Nephron progenitor cell (in vitro differentiated cells): Measurements from ENCODE around the gene SCAF1.
"Not testable (repeated sequence)": the region's sequence is repeated elsewhere in the genome, so short reads cannot be mapped to it uniquely, and the experiment has no call there.

ENCODE experiments used
- DNase-seq: peaks from one replicate; pipeline ENCODE4 v3.0.0; 2021
- H3K27ac Mint-ChIP-seq: 2 replicates; pipeline ENCODE4 v1.8.0; 2021; ENCODE audit warnings: mild to moderate bottlenecking, moderate library complexity, mixed read lengths
- H3K27me3 Mint-ChIP-seq: 2 replicates; pipeline ENCODE4 v1.8.0; 2021; ENCODE audit warnings: mild to moderate bottlenecking, low read depth, mixed read lengths; ENCODE audit not compliant: poor library complexity
- H3K36me3 Mint-ChIP-seq: 2 replicates; pipeline ENCODE4 v1.8.0; 2021; ENCODE audit warnings: low read depth, mixed read lengths
- H3K4me1 Mint-ChIP-seq: 2 replicates; pipeline ENCODE4 v1.8.0; 2021; ENCODE audit warnings: mixed read lengths
- H3K4me3 Mint-ChIP-seq: 2 replicates; pipeline ENCODE4 v1.8.0; 2021; ENCODE audit warnings: mild to moderate bottlenecking, moderate library complexity, mixed read lengths
- H3K9me3 Mint-ChIP-seq: 2 replicates; pipeline ENCODE4 v1.8.0; 2021; ENCODE audit warnings: mild to moderate bottlenecking, moderate library complexity, mixed read lengths
- CTCF ChIP-seq: fragments of 200-600 bp; sonication (generic); IDR thresholded peaks from 2 replicates; pipeline ENCODE4 v1.5.0; 2021; ENCODE audit warnings: antibody characterized with exemption

The SCAF1 gene

GRCh38 chr19:49632576-49632975 lies 9.4 kb upstream of the SCAF1 start:
- no peaks in the 10 kb centered on the region for H3K9me3 Mint-ChIP-seq
- H3K36me3 Mint-ChIP-seq = peaks cover 18% of the 10 kb centered on the region
- H3K4me1 Mint-ChIP-seq = peaks cover 36% of the 10 kb centered on the region
- TF ChIP-seq CTCF = no peak
- DNase-seq = no peak
- peaks cover 3% of the 10 kb centered on the region for H3K27me3 Mint-ChIP-seq
- H3K4me3 Mint-ChIP-seq = no peak overlapping the region
- H3K27ac Mint-ChIP-seq = no peak overlapping the region

- DNase-seq, H3K4me3 Mint-ChIP-seq, H3K27me3 Mint-ChIP-seq, H3K9me3 Mint-ChIP-seq: not testable (repeated sequence)
- H3K27ac Mint-ChIP-seq = peak overlapping the region; percentile 74
- peaks cover 11% of the 10 kb centered on the region for H3K36me3 Mint-ChIP-seq
- peaks cover 43% of the 10 kb centered on the region for H3K4me1 Mint-ChIP-seq
Observed at GRCh38 chr19:49633273-49633672, 8.7 kb upstream of the SCAF1 start.

GRCh38 chr19:49635530-49636232 lies 6.3 kb upstream of the SCAF1 start:
- Mint-ChIP-seq H3K4me1 (peaks cover 60% of the 10 kb centered on the region), H3K4me3 (no peak overlapping the region), H3K27ac (peak overlapping the region; percentile 96), H3K9me3 (no peaks in the 10 kb centered on the region), H3K27me3 (peaks cover 3% of the 10 kb centered on the region), H3K36me3 (no peaks in the 10 kb centered on the region)
- no peak for DNase-seq
- TF ChIP-seq CTCF = no peak

GRCh38 chr19:49636233-49636932 lies 5.6 kb upstream of the SCAF1 start:
- DNase-seq = peak; percentile 38
- Mint-ChIP-seq H3K4me1 (peaks cover 63% of the 10 kb centered on the region), H3K9me3 (no peaks in the 10 kb centered on the region), H3K36me3 (no peaks in the 10 kb centered on the region), H3K4me3 (peak overlapping the region; percentile 34), H3K27ac (peak overlapping the region; percentile 96), H3K27me3 (peaks cover 3% of the 10 kb centered on the region)
- no peak for TF ChIP-seq CTCF

DNA sequence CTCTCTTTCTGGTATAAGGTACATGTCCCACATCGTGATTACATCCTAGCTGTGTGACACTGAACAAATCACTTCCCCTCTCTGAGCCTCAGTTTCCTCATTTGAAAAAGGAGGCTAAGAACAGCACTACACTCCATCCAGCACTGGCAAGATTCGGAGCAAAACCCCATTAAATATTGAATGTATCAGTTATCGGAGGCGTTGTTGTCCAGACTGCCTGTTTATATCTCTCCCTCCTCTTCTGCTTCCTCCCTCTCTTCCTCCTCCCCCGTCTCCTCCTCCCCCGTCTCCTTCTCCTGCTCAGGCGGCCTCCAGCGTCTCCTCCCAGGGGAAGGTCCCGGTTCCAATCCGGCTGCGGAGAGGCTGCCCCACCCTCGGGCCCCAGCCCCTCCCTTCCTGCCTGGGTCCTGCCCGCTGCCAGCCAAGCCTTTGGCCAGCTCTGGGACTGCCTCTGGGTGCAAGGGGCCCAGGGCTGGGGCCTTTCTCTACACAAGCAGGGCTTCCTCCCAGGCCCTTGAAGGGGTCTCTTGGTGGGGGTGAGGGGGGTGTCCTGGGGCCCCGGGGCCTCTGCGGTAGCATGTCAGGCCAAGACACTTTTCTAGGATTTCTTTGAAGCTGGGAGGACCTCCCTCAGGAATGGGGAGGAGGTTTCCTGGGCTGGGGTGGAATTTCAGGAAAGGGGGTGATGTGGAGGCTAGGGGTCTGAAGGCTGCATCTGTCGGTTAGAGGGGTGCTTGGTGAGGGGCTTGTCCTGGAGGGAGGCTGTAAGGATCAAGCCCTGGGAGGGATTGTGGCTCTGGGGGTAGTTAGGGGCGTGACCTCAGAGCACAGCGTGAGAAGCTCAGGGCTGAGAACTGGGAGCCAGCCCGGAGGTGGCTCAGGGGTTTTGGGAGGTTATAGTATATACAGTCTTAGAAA lies 3.9 kb upstream of the SCAF1 start:
- peak overlapping the region; percentile 80 for H3K27ac Mint-ChIP-seq
- H3K27me3 Mint-ChIP-seq = no peaks in the 10 kb centered on the region
- H3K9me3 Mint-ChIP-seq = no peaks in the 10 kb centered on the region
- peak; percentile 36 for DNase-seq
- H3K4me3 Mint-ChIP-seq = peak overlapping the region; percentile 82
- no peak for TF ChIP-seq CTCF
- H3K36me3 Mint-ChIP-seq = no peaks in the 10 kb centered on the region
- H3K4me1 Mint-ChIP-seq = peaks cover 75% of the 10 kb centered on the region
